MCF 10A (cell line): ENCODE results near the gene MVP. TPM values are rescaled to one million over a fixed set of nuclear protein-coding genes. Genes with fewer than 3 reads are reported as not detected.
"Not testable (repeated sequence)": the region's sequence is repeated elsewhere in the genome, so short reads cannot be mapped to it uniquely, and the experiment has no call there.

Source experiments
- BruUV-seq: library from RNA; stranded (reverse); fragments of 400-500 nt; replicated peaks from 2 replicates; lab custom pipeline; 2021; lab: Mats Ljungman, UMichigan
- CTCF ChIA-PET: fragments of 300-600 bp; sonication (Branson Sonifier 250); formaldehyde crosslinking; extraction: SDS; loops from one replicate; lab custom pipeline; 2021; ENCODE audit warnings: antibody characterized with exemption, inconsistent platforms; lab: Yijun Ruan, JAX
- POLR2A ChIA-PET: fragments of 300-600, 350-650 bp; sonication (Branson Sonifier 250); formaldehyde crosslinking; extraction: SDS; loops from one replicate; lab custom pipeline; 2020; ENCODE audit warnings: antibody characterized with exemption, inconsistent platforms; lab: Yijun Ruan, JAX
- DNase-seq: peaks from one replicate; pipeline ENCODE4 v3.0.0-alpha.2; 2018; ENCODE audit not compliant: unreplicated experiment
- H3K27ac Mint-ChIP-seq: one replicate; pipeline ENCODE4 v1.8.0; 2022; ENCODE audit warnings: mild to moderate bottlenecking, low read depth, mixed read lengths; ENCODE audit not compliant: unreplicated experiment
- H3K27me3 Mint-ChIP-seq: one replicate; pipeline ENCODE4 v1.8.0; 2022; ENCODE audit warnings: mixed read lengths; ENCODE audit not compliant: insufficient read depth, unreplicated experiment
- H3K36me3 Mint-ChIP-seq: one replicate; pipeline ENCODE4 v1.8.0; 2022; ENCODE audit warnings: mild to moderate bottlenecking, moderate library complexity, mixed read lengths; ENCODE audit not compliant: insufficient read depth, unreplicated experiment
- H3K4me1 Mint-ChIP-seq: one replicate; pipeline ENCODE4 v1.8.0; 2022; ENCODE audit warnings: mixed read lengths; ENCODE audit not compliant: insufficient read depth, unreplicated experiment
- H3K4me3 Mint-ChIP-seq: one replicate; pipeline ENCODE4 v1.8.0; 2022; ENCODE audit warnings: mild to moderate bottlenecking, moderate library complexity, mixed read lengths; ENCODE audit not compliant: unreplicated experiment
- H3K9me3 Mint-ChIP-seq: one replicate; pipeline ENCODE4 v1.8.0; 2022; ENCODE audit warnings: mixed read lengths; ENCODE audit not compliant: unreplicated experiment
- intact Hi-C: fragments of 100-400 bp; cut with micrococcal nuclease; formaldehyde crosslinking; loops from 2 replicates; pipeline ENCODE4 v1.14.1; 2022
- total RNA-seq: library from RNA; stranded (reverse); gene quantifications from 2 replicates; pipeline ENCODE4 v1.2.3, GENCODE V29; 2022
- TF ChIP-seq, protein P1 (sequence below): fragments of 200-600 bp; IDR thresholded peaks from one replicate; pipeline ENCODE4 v1.8.0; 2022; ENCODE audit warnings: antibody characterized with exemption, mild to moderate bottlenecking; ENCODE audit not compliant: unreplicated experiment

MVP gene
- total RNA-seq, 1 experiment from 2014 or later = 56.5 TPM

DNA sequence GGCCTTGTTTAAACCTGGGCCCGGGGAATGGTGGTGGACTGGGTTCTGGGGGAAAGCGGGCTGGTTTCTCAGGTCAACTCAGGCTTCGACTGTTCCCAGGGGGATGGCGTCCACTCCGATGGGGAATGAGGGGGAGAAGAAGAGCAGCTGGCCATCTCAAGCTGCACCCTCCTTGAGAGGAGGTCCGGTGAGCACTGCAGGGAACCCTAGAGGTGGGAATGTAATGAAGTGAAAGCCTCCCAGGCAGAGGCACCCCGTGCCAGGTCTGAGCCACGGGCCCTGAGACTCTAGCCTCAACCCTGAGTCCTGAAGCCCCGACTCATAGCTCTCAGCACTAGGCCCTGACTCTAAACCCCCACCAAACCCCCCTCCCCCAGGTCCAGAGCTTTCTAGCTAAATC lies 43.9 kb downstream of the MVP start:
- Mint-ChIP-seq H3K27ac (no peak overlapping the region), H3K9me3 (no peaks in the 10 kb centered on the region), H3K4me3 (peak overlapping the region; percentile 99), H3K27me3 (no peaks in the 10 kb centered on the region), H3K36me3 (peaks cover 20% of the 10 kb centered on the region), H3K4me1 (peaks cover 14% of the 10 kb centered on the region)
- TF ChIP-seq, protein P1, sequence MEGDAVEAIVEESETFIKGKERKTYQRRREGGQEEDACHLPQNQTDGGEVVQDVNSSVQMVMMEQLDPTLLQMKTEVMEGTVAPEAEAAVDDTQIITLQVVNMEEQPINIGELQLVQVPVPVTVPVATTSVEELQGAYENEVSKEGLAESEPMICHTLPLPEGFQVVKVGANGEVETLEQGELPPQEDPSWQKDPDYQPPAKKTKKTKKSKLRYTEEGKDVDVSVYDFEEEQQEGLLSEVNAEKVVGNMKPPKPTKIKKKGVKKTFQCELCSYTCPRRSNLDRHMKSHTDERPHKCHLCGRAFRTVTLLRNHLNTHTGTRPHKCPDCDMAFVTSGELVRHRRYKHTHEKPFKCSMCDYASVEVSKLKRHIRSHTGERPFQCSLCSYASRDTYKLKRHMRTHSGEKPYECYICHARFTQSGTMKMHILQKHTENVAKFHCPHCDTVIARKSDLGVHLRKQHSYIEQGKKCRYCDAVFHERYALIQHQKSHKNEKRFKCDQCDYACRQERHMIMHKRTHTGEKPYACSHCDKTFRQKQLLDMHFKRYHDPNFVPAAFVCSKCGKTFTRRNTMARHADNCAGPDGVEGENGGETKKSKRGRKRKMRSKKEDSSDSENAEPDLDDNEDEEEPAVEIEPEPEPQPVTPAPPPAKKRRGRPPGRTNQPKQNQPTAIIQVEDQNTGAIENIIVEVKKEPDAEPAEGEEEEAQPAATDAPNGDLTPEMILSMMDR = no peak
- ChIA-PET CTCF (interaction anchor here (0.6 to 1.9 kb wide), 3 partner anchors 13 to 57 kb away, joined by 3 to 7 read pairs (median 6); no protein-coding TSS in a partner anchor), POLR2A (interaction anchor here (1.1 to 2.1 kb wide), 3 partner anchors 17 to 131 kb away, joined by 3 to 8 read pairs (median 8); partner anchors contain the start of genes ASPHD1 and HIRIP3)
- BruUV-seq = no TSS peak
- intact Hi-C loops = loop anchor here (5.0 kb wide), 1 partner anchor 42 kb away; the partner anchor contains the start of gene MVP
- no peak for DNase-seq

DNA sequence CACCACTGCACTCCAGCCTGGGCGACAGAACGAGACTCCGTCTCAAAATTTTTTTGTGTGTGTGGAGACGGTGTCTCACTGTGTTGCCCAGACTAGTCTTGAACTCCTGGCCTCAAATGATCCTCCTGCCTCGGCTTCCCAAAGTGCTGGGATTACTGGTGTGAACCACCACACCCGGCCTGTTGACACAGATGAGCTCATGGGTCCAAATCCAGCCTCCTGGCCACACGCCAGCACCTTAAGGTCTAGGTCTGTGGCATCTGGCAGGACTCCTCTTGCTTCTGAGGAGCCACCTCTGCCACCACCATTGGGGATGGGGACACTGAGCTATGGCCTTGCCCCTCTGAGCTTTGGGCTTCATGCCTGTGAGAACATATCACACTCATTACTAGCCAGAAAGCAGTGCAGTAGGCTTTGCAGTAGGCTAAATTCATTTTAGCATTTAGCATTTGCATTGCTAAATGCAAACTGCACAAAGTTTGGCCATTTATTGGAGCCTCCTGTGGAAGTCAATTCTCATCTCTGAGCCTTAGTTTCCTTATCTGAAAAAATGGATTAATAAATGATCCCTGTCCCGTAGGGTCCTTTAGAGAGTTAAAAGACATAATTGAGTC lies 48.2 kb downstream of the MVP start:
- Mint-ChIP-seq H3K4me3 (no peak overlapping the region), H3K27ac (no peak overlapping the region), H3K9me3 (no peaks in the 10 kb centered on the region), H3K4me1 (peaks cover 4% of the 10 kb centered on the region), H3K27me3 (no peaks in the 10 kb centered on the region), H3K36me3 (no peaks in the 10 kb centered on the region)
- no TSS peak for BruUV-seq
- intact Hi-C loops = no loop called here
- TF ChIP-seq, protein P1 = no peak
- ChIA-PET CTCF (interaction anchor here (2.2 kb wide), 1 partner anchor 20 kb away, joined by 7 read pairs; no protein-coding TSS in a partner anchor), POLR2A (interaction anchor here (0.6 to 0.7 kb wide), 2 partner anchors 126 to 163 kb away, joined by 3 read pairs; no protein-coding TSS in a partner anchor)
- no peak for DNase-seq

- DNase-seq, CTCF ChIA-PET, H3K4me1 Mint-ChIP-seq, H3K27ac Mint-ChIP-seq, H3K9me3 Mint-ChIP-seq, H3K27me3 Mint-ChIP-seq, H3K36me3 Mint-ChIP-seq, intact Hi-C loops, BruUV-seq, H3K4me3 Mint-ChIP-seq: not testable (repeated sequence)
- POLR2A ChIA-PET = interaction anchor here (0.6 kb wide), 1 partner anchor 125 kb away, joined by 3 read pairs; no protein-coding TSS in a partner anchor
Measured at GRCh38 chr16:29869067-29869466, 48.8 kb downstream of the MVP start.

DNA sequence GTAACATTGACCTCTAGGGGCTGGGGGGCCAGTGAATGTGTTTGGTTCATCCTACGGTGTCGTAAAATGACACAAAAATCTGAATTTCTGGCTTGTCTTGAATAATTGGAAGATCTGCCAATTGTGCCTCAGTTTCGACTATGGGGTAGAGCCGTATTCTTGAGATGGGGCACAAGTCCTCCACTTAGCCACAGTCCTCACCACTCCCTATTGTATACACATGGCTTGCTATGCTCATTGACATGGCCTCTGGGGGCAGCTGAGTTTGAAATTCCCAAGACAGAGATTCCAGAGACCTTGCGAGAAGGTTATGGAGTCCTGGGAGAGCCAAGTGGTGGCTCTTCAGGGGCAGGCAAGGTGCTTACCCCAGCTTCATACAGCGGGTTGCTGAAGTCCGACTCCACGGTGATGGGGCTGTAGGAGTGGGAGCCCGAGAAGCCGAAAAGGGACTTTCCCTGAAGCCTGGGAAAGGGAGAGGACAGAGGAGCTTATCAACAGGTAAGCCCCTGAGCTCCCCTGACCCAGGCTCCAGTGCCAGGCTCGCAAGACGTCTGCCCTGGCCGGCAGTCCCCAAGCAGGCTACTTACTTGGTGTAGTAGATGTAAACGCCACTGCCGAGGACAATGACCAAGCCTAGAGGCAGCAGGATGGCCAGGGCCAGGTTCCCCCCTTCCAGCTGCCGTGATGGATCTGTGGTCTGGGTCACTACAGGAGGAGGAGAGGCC lies 51.7 kb downstream of the MVP start:
- Mint-ChIP-seq H3K4me3 (no peak overlapping the region), H3K9me3 (no peaks in the 10 kb centered on the region), H3K36me3 (no peaks in the 10 kb centered on the region), H3K27me3 (peaks cover 10% of the 10 kb centered on the region), H3K4me1 (no peaks in the 10 kb centered on the region), H3K27ac (no peak overlapping the region)
- ChIA-PET POLR2A (interaction anchor here (1.0 kb wide), 1 partner anchor 101 kb away, joined by 3 read pairs; the partner anchor contains the start of gene TAOK2), CTCF (interaction anchor here (0.7 kb wide), 1 partner anchor 55 kb away, joined by 3 read pairs; no protein-coding TSS in a partner anchor)
- no TSS peak for BruUV-seq
- TF ChIP-seq, protein P1 = no peak
- intact Hi-C loops = no loop called here
- no peak for DNase-seq
